Tibial nerve (tissue), 4 donors: ENCODE data around the gene DHRSX.

Experiments
- EP300 ChIP-seq, 2 donors: sonication (generic); formaldehyde crosslinking; IDR thresholded peaks; one replicate each; pipeline ENCODE4 v1.6.1; 2017; ENCODE audit warnings: antibody characterized with exemption in 2 of 2, mild to moderate bottlenecking in 1 of 2
- POLR2A ChIP-seq, 2 donors: fragments of 450-650 bp; IDR thresholded peaks; one replicate each; pipeline ENCODE4 v1.6.1; 2017; ENCODE audit warnings: antibody characterized with exemption in 2 of 2, mild to moderate bottlenecking in 2 of 2, moderate library complexity in 2 of 2
- TF ChIP-seq, protein P1 (sequence below), 5 experiments: fragments of 200-600 bp in 3 of 5; fragments of 450-650 bp in 2 of 5; sonication (generic) in 3 of 5; IDR thresholded peaks; one replicate each; pipeline ENCODE4 v1.5.1; 2016 to 2019; ENCODE audit warnings: antibody characterized with exemption in 5 of 5, mild to moderate bottlenecking in 3 of 5, moderate library complexity in 2 of 5

DNA sequence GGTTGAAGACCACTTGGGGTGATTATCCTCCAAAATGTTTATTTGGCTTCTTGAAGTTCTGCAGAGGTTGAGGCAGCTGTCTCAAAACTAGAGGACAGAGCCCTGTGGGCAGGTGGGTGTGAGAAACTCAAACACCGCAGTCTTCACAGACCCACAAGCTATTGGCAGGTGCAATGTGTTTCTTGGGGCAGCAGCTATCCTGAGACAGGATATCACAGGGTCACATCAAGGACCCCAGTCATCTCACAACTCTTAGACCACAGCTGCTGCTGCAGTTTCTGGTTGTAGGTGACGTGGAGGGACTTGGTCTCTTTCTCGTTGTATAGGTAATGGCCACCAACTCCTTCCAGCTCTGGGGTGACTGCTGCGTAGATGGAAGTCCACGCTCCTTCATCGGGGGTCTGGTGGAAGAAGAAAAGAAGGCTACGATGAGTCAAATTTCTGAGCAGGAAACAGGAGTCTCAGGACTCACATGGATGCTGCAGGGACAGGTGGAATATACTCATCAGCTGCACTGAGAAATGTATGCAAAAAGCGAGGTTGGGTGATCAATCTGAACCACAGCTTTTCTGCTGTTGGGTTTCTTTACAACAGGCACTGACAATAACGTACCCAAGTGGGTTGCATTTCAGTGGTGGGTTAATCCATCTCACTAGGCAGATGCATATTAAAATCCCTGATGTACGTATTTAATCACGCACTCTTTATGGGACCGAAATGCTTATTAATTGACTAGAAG lies 279.8 kb downstream of the DHRSX start:
- TF ChIP-seq, protein P1, sequence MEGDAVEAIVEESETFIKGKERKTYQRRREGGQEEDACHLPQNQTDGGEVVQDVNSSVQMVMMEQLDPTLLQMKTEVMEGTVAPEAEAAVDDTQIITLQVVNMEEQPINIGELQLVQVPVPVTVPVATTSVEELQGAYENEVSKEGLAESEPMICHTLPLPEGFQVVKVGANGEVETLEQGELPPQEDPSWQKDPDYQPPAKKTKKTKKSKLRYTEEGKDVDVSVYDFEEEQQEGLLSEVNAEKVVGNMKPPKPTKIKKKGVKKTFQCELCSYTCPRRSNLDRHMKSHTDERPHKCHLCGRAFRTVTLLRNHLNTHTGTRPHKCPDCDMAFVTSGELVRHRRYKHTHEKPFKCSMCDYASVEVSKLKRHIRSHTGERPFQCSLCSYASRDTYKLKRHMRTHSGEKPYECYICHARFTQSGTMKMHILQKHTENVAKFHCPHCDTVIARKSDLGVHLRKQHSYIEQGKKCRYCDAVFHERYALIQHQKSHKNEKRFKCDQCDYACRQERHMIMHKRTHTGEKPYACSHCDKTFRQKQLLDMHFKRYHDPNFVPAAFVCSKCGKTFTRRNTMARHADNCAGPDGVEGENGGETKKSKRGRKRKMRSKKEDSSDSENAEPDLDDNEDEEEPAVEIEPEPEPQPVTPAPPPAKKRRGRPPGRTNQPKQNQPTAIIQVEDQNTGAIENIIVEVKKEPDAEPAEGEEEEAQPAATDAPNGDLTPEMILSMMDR (IDR thresholded peaks at IDR 0.05), result no peak
- TF ChIP-seq POLR2A (IDR thresholded peaks at IDR 0.05) (no peak), EP300 (IDR thresholded peaks at IDR 0.05) (no peak)
